ENCODE results near the gene RETN.
A peak's percentile ranks its signal among the peaks of the same experiment; 100 is the strongest.

The RETN gene

DNA sequence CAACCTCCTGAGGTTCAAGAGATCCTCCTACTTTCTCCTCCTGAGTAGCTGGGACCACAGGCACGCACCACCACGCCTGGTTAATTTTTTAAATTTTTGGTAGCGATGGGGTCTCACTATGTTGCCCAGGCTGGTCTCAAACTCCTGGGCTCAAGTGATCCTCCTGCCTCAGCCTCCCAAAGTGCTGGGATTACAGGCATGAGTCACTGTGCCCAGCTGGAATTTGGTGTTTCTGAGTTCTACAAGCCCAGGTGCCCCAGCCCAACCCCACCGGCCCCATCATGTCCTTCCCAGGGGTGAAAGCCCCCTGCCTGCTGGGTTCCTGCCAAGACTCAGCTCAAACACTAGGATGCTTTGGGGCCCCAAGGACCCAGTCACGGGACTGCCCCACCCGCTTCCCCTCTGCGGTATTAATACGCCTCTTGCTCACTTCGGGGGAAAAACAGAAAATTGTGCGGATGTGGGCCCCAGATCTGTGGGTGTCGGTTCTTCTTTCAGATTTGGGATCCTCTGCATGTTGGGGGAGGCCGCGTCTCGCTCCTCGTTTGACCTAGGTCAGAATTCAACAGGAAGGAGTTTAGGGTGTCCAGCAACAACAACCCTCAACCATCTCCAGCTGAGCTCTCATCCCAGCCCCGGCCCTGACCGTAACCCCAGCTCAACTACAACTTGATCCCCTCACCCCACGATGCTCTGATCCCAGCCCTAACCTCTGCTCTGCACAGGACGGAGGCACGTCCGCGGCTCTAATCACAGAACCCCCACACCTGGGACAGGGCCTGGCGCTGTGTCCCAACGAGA lies 36.7 kb downstream of the RETN start:
- peak; percentile 28 to 50 for DNase-seq (ENCODE audit: extremely low read depth in 1 of 2, low read depth in 1 of 2)

DNA sequence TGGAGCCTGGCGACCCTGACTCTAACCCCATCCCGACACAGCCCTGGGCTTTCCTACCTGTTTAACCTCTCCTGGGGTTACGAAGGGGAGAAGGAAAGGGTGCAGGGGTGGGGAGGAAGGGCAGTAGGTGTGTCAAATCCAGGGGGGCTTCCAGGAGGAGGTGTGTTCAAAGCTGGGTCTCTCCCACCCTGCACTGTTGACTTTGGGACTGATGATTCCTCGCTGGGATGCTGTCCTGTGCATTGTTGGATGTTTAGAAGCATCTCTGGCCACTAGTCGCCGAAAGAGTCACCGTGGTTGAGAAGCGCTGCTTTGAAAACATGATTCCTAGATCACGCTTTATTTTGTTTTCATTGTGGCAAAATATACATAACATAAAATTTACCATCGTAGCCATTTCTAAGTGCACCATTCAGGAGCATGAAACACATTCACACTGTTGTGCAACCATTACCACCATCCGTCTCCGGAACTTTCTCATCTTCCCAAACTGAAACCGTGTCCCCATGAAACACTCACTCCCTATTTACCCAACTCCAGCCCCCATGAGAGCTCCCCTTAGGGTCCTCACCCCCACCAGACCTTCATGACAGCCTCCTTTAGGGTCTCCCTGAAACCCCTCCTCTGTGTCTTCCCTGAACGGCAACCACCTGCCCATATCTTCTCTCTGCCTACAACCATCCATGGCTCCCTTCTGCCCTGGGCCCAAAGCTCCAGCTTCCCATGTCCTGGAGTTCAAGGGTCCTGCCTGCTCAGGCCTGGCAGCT lies 37.5 kb downstream of the RETN start:
- DNase-seq (ENCODE audit: extremely low read depth in 1 of 2, low read depth in 1 of 2) = no peak

DNA sequence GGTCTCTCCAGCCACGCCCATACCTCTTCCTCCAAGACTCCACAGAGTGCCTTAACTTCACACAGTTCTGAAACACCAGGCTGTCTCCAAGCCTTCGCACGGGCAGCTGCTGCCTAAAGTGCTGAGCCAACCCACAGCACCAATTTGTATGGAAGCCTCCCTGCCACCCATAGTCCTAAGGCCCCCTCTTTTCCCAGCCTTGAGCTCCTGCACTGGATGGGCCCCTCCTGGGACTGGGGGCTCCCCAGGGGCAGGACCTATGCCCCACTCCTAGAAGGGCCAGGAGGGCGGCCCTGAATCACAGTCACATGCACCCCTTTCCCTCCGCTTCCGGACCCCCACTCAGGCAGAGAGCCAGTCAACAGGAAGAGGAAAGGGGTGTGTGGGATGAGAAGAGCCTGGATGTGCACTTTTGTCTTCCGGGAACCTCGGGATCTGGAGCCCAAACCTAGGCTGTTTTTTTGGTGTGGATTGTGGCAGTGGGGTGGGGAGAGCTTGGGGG lies 38.2 kb downstream of the RETN start:
- no peak for DNase-seq (ENCODE audit: extremely low read depth in 1 of 2, low read depth in 1 of 2)

DNA sequence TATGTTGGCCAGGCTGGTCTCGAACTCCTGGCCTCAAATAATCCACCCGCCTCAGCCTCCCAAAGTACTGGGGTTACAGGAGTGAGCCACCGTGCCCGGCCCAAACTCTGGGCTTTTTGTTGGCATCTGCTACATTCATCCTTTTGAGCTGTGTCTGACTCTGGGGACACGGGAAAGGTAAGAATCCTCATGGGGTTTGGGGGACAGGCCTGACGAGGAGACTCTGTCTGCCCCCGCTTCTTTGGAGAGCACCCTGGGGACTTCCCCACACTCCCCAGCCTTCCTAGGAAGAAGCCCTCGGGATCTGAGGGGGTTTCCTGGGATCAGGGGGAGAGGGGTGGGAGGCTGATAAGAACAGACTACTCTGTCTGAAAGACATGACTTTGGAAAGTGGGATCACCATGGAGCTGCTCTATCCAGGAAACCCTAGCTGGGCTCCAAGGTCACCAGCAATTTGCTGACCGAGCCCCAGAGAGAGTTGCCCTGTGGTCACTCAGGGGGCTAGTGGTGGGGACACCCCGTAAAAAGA lies 41.1 kb downstream of the RETN start:
- no peak for DNase-seq (ENCODE audit: extremely low read depth in 1 of 2, low read depth in 1 of 2)

DNA sequence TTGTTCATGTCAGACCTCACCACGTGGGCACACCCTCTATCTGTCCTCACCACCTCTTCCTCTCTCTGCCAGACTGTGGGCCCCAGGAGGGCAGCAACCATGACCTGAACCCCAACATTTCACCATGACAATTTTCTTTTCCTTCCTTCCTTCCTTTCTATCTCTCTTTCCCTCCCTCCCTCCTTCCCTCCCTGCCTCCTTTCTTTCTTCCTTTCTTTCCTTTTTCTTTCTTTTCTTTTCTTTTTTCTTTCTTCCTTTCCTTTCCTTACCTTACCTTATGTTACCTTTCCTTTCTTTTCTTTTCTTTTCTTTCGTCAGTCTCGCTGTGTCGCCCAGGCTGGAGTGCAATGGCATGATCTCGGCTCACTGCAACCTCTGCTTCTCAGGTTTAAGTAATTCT lies 41.8 kb downstream of the RETN start:
- no peak for DNase-seq (ENCODE audit: extremely low read depth in 1 of 2, low read depth in 1 of 2)

DNA sequence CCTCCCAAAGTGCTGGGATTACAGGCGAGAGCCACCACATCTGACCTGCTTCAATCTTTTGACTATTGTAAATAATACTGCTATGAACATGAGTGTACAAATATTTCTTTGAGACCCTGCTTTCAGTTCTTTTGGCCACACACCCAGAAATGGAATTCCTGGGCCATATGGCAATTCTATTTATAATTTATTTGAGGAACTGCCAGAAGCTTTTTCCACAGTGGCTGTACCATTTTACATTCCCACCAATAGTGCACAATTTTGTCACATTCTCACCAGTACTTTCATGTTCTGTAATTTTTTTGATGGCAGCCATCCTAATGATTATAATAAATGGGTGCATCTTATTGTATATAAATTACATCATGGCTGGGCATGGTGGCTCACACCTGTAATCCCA lies 46.8 kb downstream of the RETN start:
- no peak for DNase-seq (ENCODE audit: extremely low read depth in 1 of 2, low read depth in 1 of 2)

DNA sequence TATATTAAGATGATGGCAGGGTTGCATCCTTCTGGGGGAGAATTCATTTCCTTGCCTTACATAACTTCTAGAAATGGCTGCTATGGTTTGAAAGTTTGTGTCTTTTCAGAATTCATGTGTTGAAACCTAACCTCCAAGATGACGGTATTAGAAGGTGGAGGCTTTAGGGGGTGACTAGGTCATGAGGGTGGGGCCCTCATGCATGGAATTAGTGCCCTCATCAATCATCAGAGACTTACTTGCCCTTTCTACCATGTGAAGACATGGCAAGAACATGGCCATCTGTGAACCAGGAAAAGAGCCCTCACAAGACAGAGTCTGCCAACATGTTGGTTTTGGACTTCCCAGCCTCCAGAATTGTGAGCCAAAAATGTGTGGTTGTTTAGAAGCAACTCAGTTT lies 47.9 kb downstream of the RETN start:
- DNase-seq (ENCODE audit: extremely low read depth in 1 of 2, low read depth in 1 of 2) = no peak

DNA sequence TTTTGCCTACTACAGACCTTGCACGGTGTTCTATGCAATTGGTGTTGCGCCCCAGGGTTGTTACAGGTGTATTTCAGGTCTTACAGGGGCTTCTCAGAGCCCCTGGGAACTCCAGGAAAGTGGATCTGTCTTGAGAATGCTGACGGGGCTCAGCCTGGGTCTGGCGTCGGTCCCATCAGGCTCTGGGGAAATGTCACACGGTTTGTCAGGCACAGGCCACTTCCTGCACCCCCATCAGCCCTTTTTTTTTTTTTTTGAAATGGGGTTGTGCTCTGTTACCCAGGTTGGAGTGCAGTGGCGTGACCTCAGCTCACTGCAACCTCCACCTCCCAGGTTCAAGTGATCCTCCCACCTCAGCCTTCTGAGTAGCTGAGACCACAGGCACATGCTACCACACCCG lies 49.8 kb downstream of the RETN start:
- no peak for DNase-seq (ENCODE audit: extremely low read depth in 1 of 2, low read depth in 1 of 2)
